B cell (primary cell): ENCODE data around the gene CCDC3.

Experiments used
- EZH2 ChIP-seq: IDR thresholded peaks from 2 replicates; pipeline ENCODE4 v1.6.1; 2012; ENCODE audit warnings: borderline replicate concordance, low read depth, mild to moderate bottlenecking, moderate library complexity, low read length; ENCODE audit not compliant: insufficient read depth, poor library complexity, severe bottlenecking
- TF ChIP-seq, protein P1 (sequence below): fragments of 200-600 bp; IDR thresholded peaks from one replicate; pipeline ENCODE4 v1.8.0; 2022; ENCODE audit warnings: antibody characterized with exemption, mild to moderate bottlenecking

DNA sequence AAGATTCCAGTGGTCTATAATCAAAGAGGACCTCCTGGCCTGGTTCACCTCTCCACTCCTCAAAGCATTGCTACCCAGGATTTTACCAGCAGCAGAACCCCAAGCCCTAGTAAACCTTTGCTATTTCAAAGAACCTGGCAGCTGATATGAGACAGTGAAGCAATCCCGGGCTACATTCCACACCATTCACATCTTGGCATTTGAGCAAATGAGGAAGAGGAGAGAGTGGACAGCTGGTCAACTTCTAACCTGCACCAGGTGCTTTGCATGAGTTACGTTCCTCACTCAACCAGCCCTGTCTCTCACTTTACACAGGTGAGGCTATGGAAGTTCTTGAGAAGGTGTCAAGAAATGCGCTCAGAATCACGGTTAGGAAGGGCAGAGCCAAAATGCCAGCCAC lies 1.1 kb downstream of the CCDC3 start:
- TF ChIP-seq, protein P1, sequence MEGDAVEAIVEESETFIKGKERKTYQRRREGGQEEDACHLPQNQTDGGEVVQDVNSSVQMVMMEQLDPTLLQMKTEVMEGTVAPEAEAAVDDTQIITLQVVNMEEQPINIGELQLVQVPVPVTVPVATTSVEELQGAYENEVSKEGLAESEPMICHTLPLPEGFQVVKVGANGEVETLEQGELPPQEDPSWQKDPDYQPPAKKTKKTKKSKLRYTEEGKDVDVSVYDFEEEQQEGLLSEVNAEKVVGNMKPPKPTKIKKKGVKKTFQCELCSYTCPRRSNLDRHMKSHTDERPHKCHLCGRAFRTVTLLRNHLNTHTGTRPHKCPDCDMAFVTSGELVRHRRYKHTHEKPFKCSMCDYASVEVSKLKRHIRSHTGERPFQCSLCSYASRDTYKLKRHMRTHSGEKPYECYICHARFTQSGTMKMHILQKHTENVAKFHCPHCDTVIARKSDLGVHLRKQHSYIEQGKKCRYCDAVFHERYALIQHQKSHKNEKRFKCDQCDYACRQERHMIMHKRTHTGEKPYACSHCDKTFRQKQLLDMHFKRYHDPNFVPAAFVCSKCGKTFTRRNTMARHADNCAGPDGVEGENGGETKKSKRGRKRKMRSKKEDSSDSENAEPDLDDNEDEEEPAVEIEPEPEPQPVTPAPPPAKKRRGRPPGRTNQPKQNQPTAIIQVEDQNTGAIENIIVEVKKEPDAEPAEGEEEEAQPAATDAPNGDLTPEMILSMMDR, result no peak
- TF ChIP-seq EZH2, result no peak
